Suprapubic skin (tissue), 3 donors: ENCODE measurements around the gene ADAT3.

Source experiments
- POLR2A ChIP-seq, 2 donors: fragments of 450-650 bp; IDR thresholded peaks; one replicate each; pipeline ENCODE4 v1.6.1; 2017; ENCODE audit warnings: antibody characterized with exemption in 2 of 2, mild to moderate bottlenecking in 2 of 2, moderate library complexity in 2 of 2
- TF ChIP-seq, protein P1 (sequence below), 2 donors: fragments of 200-600 bp in 1 of 2; fragments of 450-650 bp in 1 of 2; sonication (generic) in 1 of 2; IDR thresholded peaks; one replicate each; pipeline ENCODE4 v1.5.1; 2016 to 2019; ENCODE audit warnings: antibody characterized with exemption in 2 of 2, mild to moderate bottlenecking in 1 of 2, moderate library complexity in 1 of 2

GRCh38 chr19:1947651-1948209 lies 42.5 kb downstream of the ADAT3 start:
- no peak for TF ChIP-seq POLR2A (IDR thresholded peaks at IDR 0.05)
- TF ChIP-seq, protein P1, sequence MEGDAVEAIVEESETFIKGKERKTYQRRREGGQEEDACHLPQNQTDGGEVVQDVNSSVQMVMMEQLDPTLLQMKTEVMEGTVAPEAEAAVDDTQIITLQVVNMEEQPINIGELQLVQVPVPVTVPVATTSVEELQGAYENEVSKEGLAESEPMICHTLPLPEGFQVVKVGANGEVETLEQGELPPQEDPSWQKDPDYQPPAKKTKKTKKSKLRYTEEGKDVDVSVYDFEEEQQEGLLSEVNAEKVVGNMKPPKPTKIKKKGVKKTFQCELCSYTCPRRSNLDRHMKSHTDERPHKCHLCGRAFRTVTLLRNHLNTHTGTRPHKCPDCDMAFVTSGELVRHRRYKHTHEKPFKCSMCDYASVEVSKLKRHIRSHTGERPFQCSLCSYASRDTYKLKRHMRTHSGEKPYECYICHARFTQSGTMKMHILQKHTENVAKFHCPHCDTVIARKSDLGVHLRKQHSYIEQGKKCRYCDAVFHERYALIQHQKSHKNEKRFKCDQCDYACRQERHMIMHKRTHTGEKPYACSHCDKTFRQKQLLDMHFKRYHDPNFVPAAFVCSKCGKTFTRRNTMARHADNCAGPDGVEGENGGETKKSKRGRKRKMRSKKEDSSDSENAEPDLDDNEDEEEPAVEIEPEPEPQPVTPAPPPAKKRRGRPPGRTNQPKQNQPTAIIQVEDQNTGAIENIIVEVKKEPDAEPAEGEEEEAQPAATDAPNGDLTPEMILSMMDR (IDR thresholded peaks at IDR 0.05) = no peak
